ENCODE measurements around the gene SCN8A. TPM values are rescaled to one million over a fixed set of nuclear protein-coding genes. Genes with fewer than 3 reads are reported as not detected.

Gene SCN8A
- polyA plus RNA-seq, 1 experiment, result 9.6 TPM

DNA sequence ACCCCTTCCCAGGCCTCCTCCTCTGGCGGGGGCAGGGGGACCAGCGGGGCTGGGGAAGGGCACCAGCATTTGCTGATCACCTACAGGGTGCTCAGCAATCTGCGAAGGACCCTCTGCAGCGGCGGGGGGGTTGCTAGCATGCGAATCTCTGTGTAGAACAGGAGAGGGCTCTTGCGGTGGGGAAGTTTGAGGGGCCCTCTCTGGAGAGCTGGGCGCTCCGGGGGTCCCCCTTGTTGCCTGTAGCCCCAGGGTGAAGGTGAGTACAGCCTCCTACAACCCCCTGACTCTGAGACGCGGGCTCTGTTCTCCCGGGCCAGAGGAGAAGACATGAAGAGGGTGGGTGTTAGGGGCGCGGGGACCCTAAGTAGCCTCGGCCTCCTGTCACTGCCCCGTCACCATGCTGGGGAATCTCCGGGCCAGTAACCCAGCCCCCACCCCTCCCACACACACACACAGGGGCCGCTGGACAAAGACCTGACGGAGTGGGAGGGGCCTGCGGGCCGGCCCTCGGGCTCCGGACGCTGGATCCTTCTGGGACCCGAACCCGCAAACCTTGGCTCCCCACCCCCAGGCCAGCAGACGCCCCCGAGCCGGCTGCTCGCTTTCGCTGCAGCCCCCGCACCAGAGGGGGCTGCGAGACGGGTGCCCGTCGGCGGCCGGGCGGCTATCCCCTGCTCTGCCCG lies 256.8 kb downstream of the SCN8A start:
- Histone ChIP-seq H3K4me3 (ENCODE audit: low read depth, low read length) (peak overlapping the region; percentile 61), H3K9me3 (ENCODE audit: control insufficient read depth, insufficient read depth, low read length) (peaks cover 3% of the 10 kb centered on the region; the same call in 1 of the 2 replicates), H3K27ac (ENCODE audit: low read depth, low read length) (no peak overlapping the region), H3K27me3 (ENCODE audit: control insufficient read depth, insufficient read depth, low read length) (peaks cover 50% of the 10 kb centered on the region)
- ChIA-PET CTCF (no interaction called here), POLR2A (no interaction called here)
- DNase-seq (ENCODE audit: low read depth, low spot score), result no peak
- TF ChIP-seq CTCF (IDR thresholded peaks at IDR 0.05; ENCODE audit: low read depth, low read length), result no peak

DNA sequence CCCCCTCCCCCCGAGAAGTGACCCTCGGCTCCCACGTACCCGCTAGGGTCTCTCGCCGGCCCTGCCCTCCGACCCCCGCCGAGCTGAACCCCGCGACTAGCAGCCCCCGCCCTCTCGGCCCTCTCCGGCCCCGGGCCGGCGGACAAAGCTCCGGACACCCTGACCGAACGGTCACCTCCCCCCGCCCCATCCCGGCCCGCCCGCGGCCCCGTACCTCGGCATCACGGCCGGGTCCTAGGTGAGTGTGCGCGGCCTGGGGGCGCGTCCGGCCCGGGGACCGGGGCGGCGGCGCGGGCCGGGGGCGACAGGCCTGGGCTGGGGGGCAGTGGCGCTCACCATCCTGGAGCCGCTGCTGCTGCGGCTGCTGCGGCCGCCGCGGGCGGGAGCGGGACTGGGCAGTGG lies 257.3 kb downstream of the SCN8A start, which contains the start of gene FIGNL2:
Gene FIGNL2, minus strand, starts transcription at position 393 of the 402 bp plus-strand sequence. CDS start 26,305 bp downstream, outside the sequence.
- peak within 1 kb of the TSS; percentile 61 for H3K4me3 ChIP-seq (ENCODE audit: low read depth, low read length)
- ChIA-PET CTCF (no interaction called here), POLR2A (no interaction called here)
- DNase-seq (ENCODE audit: low read depth, low spot score), result no peak
- peaks cover 50% of the 10 kb centered on the region for H3K27me3 ChIP-seq (ENCODE audit: control insufficient read depth, insufficient read depth, low read length)
- peaks cover 3% of the 10 kb centered on the region; the same call in 1 of the 2 replicates for H3K9me3 ChIP-seq (ENCODE audit: control insufficient read depth, insufficient read depth, low read length)
- H3K27ac ChIP-seq (ENCODE audit: low read depth, low read length), result no peak within 1 kb of the TSS
- TF ChIP-seq CTCF (IDR thresholded peaks at IDR 0.05; ENCODE audit: low read depth, low read length), result no peak

DNA sequence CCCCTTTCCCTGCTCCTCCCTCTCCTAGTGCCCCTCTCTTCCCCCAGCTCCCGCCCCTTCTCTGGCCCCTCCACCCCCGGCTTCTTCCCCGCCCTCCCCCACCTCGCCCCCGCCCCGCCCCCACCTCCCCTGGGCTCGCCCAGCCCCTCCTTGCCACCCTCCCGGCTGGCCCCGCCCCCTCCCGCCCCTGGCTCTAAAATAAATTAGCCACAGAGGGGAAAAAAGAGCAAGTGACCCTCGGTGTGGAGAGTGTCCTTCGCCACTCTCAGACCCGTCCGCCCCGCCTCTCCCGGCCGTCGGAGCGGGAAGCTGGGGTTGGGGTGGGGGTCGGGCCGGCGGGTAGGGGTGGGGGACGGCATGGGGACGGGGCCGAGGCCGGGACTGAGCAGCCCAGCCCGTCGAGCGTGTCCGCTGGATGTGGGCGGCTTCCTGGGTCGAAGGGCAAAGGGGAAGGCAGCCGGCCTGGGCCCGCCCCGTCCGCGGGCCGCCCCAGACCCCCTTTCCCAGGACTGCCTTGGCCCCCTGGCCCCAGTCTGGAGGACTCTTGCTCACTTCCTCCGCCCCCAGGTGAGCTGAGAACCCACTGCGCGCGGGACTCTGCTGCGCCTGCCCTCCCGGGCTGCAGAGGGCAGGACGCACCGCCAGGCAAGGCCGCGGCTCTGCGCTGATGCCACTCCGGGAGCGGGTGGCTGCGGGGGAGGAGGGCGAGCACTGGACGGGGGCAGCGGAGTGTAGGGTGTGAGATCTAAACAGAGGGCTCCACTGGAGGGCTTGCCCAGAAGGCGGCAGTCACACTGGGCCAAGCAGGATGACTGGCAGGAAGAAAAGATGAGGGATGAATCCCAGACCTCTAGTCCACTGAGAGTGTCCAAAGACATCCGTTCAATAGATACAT lies 258.1 kb downstream of the SCN8A start:
- DNase-seq (ENCODE audit: low read depth, low spot score), result no peak
- no peak overlapping the region for H3K4me3 ChIP-seq (ENCODE audit: low read depth, low read length)
- H3K27ac ChIP-seq (ENCODE audit: low read depth, low read length), result no peak overlapping the region
- H3K27me3 ChIP-seq (ENCODE audit: control insufficient read depth, insufficient read depth, low read length), result peaks cover 44% of the 10 kb centered on the region
- ChIA-PET POLR2A (no interaction called here), CTCF (no interaction called here)
- TF ChIP-seq CTCF (IDR thresholded peaks at IDR 0.05; ENCODE audit: low read depth, low read length), result no peak
- peaks cover 3% of the 10 kb centered on the region; the same call in 1 of the 2 replicates for H3K9me3 ChIP-seq (ENCODE audit: control insufficient read depth, insufficient read depth, low read length)

DNA sequence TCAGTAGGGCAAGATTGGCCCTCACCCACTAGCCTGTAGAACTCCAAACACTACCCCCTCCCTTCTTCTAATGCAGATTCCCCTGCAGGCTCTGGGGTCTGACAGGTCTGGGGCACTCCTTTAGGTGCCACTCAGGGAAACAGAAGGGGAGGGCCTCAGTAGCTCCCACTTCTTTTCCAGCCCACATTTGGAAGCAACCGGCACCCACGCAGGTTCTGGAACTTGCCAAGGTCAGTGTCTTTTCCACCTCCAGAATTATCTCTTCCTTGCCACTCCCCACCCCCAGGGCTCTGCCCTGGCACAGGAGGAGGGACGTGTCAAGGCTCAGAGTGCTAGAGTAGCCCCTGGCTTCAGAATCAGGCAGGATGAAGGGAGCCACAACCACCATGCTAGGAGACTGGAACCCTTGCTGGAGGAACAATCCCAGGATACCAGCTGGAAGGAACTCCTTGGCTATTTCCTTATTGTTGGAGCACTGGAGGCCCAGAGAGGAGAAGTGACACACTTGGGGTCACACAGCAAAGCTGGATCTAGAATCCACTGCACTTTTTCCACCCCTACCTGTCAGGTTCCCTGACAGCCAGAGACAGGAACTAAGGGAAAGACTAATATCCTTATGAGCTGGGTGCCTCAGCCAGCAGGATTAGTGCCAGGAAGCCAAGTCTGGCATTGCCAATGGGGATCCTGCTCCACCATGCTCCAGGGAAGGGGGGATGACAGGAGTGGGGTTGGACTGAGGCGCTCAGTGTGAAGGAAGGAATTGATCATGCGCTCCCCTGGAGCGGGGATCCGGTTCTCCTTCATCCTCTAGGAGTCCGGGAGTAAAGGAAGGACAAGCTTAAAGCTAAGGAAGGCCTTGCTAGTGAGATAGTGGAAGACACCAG lies 259.3 kb downstream of the SCN8A start:
- no peak for DNase-seq (ENCODE audit: low read depth, low spot score)
- POLR2A ChIA-PET, result no interaction called here
- Histone ChIP-seq H3K27ac (ENCODE audit: low read depth, low read length) (no peak overlapping the region), H3K27me3 (ENCODE audit: control insufficient read depth, insufficient read depth, low read length) (peaks cover 33% of the 10 kb centered on the region), H3K4me3 (ENCODE audit: low read depth, low read length) (no peak overlapping the region), H3K9me3 (ENCODE audit: control insufficient read depth, insufficient read depth, low read length) (peaks cover 3% of the 10 kb centered on the region; the same call in 1 of the 2 replicates)
- no peak for TF ChIP-seq CTCF (IDR thresholded peaks at IDR 0.05; ENCODE audit: low read depth, low read length)
- CTCF ChIA-PET, result interaction anchor here (0.6 kb wide), 1 partner anchor 18 kb away, joined by 3 read pairs; no protein-coding TSS in a partner anchor
